Measurements from ENCODE around the gene EI24.

DNA sequence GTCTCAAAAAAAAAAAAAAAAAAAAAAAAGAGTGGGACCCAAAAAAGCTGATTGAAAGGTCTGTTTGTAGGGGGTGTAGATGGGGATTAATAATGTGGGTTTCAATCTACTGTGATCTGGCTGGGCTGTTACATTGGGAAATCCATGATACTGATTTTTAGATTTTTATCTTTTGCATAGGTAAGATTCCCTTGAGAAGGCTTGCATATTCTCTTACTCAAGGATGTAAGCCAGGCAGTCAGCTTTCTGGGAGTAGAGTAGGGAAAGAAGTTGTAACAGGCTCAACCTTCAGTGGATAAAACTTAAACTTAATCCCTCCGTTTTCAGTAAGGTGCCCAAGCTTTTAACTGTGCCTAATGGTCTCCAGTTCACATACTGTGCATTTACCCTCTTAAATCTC lies 53.8 kb downstream of the EI24 start:
- TF ChIP-seq CTCF (IDR thresholded peaks at IDR 0.05; ENCODE audit: low read depth, low read length, poor library complexity, severe bottlenecking) (no peak), EZH2phosphoT487 (IDR thresholded peaks at IDR 0.05; ENCODE audit: borderline replicate concordance, low read length) (no peak)

Data from DOHH2 (cell line).